Loucy (cell line): Measurements from ENCODE around the gene SURF1.

Experiments used
- CTCF ChIP-seq: fragments of 200-600 bp; sonication (generic); conservative IDR thresholded peaks from 2 replicates; pipeline ENCODE4 v1.5.1; 2014; ENCODE audit warnings: mild to moderate bottlenecking, antibody characterized with exemption, low read length
- EZH2phosphoT487 ChIP-seq: fragments of 200-600 bp; IDR thresholded peaks from 2 replicates; pipeline ENCODE4 v1.6.1; 2018; ENCODE audit warnings: antibody characterized with exemption, mild to moderate bottlenecking, moderate library complexity, borderline replicate concordance

- TF ChIP-seq CTCF = no peak
- no peak for TF ChIP-seq EZH2phosphoT487
These were observed 46.7 kb downstream of the SURF1 start for GRCh38 chr9:133309608-133310007.
